ENCODE measurements around the gene EGLN3.

The EGLN3 gene

DNA sequence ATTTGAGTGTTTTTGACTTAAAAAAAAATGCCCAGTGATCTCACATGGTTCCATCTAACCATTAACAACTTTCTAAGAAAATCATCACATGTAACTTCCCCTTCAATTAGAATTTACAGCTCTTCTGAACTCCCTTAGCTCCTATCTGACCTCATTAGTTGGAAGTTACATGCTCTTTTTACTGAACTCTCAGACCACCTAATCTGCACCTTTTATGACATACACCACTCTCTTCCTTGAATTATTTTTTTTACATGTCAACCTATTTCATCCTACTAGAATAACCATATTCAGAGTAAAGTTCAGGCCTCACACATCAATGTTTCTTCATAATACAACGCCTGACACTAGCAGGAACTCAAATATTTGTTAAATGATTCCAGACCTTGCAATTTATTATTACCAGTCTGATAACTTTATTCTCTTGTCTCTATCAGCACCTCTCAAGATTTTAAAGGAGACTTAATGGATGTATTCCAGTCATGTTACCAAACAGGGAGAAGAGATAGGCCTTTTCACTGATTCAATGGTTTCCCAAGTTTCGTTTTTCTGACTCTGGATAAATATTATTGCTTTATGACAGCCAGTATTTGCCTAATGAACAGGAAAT lies 21.0 kb downstream of the EGLN3 start:
- Histone ChIP-seq H3K4me1 (ENCODE audit: control insufficient read depth, insufficient read depth, low read length) (peaks cover 10% of the 10 kb centered on the region), H3K36me3 (ENCODE audit: control insufficient read depth in 2 of 2, insufficient read depth in 1 of 2, low read length in 2 of 2) (peaks cover 0 to 43% of the 10 kb centered on the region in 2 experiments; a peak in 2 of 3 replicates), H3K27ac (ENCODE audit: extremely low read depth, low read depth, low read length) (no peak overlapping the region), H3K9me3 (ENCODE audit: control insufficient read depth, insufficient read depth, low read depth, low read length) (no peaks in the 10 kb centered on the region), H3K4me3 (ENCODE audit: low read depth, low read length) (no peak overlapping the region)
- ChIA-PET CTCF (no interaction called here), POLR2A (no interaction called here)
- no peak for TF ChIP-seq ZNF610 (tag by site-specific recombination; IDR thresholded peaks at IDR 0.05; ENCODE audit: borderline replicate concordance)
- no peak for TF ChIP-seq ZNF549 (tag by site-specific recombination; IDR thresholded peaks at IDR 0.05)
- TF ChIP-seq ZNF138 (tag by site-specific recombination; IDR thresholded peaks at IDR 0.05; ENCODE audit: borderline replicate concordance): no peak
- no peak for TF ChIP-seq ZNF112 (tag by site-specific recombination; IDR thresholded peaks at IDR 0.05)
- TF ChIP-seq ZNF660 (tag by site-specific recombination; IDR thresholded peaks at IDR 0.05): no peak
- TF ChIP-seq ZNF830 (tag by site-specific recombination; IDR thresholded peaks at IDR 0.05; ENCODE audit: low read depth): no peak
- no peak for TF ChIP-seq ZNF341 (tag by site-specific recombination; IDR thresholded peaks at IDR 0.05; ENCODE audit: low read depth)
- TF ChIP-seq GLIS2 (tag by site-specific recombination; IDR thresholded peaks at IDR 0.05): no peak
- TF ChIP-seq ZFP3 (tag by site-specific recombination; IDR thresholded peaks at IDR 0.05; ENCODE audit: low read depth): no peak
- TF ChIP-seq ZNF843 (tag by site-specific recombination; IDR thresholded peaks at IDR 0.05): no peak
- TF ChIP-seq HOXD13 (CRISPR knock-in tag; IDR thresholded peaks at IDR 0.05; ENCODE audit: borderline replicate concordance): no peak

DNA sequence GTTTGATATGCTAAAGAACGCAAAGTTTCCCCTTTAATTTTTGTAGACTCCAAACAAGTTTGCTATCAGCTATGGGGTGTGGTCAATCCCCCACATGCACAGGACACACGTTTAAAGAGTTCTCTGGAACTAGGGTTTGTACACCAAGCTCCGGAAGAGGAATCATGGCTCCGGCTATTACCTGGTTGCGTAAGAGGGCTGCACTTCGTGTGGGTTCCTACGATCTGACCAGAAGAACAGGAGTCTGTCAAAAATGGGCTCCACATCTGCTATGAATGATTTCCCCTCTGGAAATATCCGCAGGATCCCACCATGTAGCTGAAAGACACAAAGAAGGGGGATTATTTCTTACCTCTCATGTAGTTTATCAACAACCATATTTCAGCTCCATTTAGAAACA lies 22.0 kb downstream of the EGLN3 start:
- ChIA-PET CTCF (no interaction called here), POLR2A (interaction anchor here (1.1 kb wide), 1 partner anchor 22 kb away, joined by 3 read pairs; the partner anchor contains the start of gene EGLN3)
- no peak overlapping the region for H3K4me3 ChIP-seq (ENCODE audit: low read depth, low read length)
- H3K4me1 ChIP-seq (ENCODE audit: control insufficient read depth, insufficient read depth, low read length): peaks cover 7% of the 10 kb centered on the region
- no peaks in the 10 kb centered on the region for H3K9me3 ChIP-seq (ENCODE audit: control insufficient read depth, insufficient read depth, low read depth, low read length)
- peaks cover 0 to 46% of the 10 kb centered on the region in 2 experiments; a peak in 2 of 3 replicates for H3K36me3 ChIP-seq (ENCODE audit: control insufficient read depth in 2 of 2, insufficient read depth in 1 of 2, low read length in 2 of 2)
- no peak overlapping the region for H3K27ac ChIP-seq (ENCODE audit: extremely low read depth, low read depth, low read length)
- TF ChIP-seq, protein P1, sequence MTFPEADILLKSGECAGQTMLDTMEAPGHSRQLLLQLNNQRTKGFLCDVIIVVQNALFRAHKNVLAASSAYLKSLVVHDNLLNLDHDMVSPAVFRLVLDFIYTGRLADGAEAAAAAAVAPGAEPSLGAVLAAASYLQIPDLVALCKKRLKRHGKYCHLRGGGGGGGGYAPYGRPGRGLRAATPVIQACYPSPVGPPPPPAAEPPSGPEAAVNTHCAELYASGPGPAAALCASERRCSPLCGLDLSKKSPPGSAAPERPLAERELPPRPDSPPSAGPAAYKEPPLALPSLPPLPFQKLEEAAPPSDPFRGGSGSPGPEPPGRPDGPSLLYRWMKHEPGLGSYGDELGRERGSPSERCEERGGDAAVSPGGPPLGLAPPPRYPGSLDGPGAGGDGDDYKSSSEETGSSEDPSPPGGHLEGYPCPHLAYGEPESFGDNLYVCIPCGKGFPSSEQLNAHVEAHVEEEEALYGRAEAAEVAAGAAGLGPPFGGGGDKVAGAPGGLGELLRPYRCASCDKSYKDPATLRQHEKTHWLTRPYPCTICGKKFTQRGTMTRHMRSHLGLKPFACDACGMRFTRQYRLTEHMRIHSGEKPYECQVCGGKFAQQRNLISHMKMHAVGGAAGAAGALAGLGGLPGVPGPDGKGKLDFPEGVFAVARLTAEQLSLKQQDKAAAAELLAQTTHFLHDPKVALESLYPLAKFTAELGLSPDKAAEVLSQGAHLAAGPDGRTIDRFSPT (tag by site-specific recombination; IDR thresholded peaks at IDR 0.05): no peak
- TF ChIP-seq, protein P2, sequence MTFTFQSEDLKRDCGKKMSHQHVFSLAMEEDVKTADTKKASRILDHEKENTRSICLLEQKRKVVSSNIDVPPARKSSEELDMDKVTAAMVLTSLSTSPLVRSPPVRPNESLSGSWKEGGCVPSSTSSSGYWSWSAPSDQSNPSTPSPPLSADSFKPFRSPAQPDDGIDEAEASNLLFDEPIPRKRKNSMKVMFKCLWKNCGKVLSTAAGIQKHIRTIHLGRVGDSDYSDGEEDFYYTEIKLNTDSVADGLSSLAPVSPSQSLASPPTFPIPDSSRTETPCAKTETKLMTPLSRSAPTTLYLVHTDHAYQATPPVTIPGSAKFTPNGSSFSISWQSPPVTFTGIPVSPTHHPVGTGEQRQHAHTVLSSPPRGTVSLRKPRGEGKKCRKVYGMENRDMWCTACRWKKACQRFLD (tag by site-specific recombination; IDR thresholded peaks at IDR 0.05): no peak
- TF ChIP-seq ZNF660 (tag by site-specific recombination; IDR thresholded peaks at IDR 0.05) (no peak), ZNF670 (tag by site-specific recombination; IDR thresholded peaks at IDR 0.05; ENCODE audit: low read depth) (no peak), ZSCAN30 (tag by site-specific recombination; IDR thresholded peaks at IDR 0.05) (no peak), ZFP69B (tag by site-specific recombination; IDR thresholded peaks at IDR 0.05) (no peak), ZEB2 (tag by site-specific recombination; IDR thresholded peaks at IDR 0.05) (no peak), ZNF596 (tag by site-specific recombination; IDR thresholded peaks at IDR 0.05) (no peak), SP7 (tag by site-specific recombination; IDR thresholded peaks at IDR 0.05) (no peak), ZNF560 (tag by site-specific recombination; IDR thresholded peaks at IDR 0.05; ENCODE audit: borderline replicate concordance) (no peak), ZNF10 (tag by site-specific recombination; IDR thresholded peaks at IDR 0.05) (no peak)
- TF ChIP-seq, protein P3, sequence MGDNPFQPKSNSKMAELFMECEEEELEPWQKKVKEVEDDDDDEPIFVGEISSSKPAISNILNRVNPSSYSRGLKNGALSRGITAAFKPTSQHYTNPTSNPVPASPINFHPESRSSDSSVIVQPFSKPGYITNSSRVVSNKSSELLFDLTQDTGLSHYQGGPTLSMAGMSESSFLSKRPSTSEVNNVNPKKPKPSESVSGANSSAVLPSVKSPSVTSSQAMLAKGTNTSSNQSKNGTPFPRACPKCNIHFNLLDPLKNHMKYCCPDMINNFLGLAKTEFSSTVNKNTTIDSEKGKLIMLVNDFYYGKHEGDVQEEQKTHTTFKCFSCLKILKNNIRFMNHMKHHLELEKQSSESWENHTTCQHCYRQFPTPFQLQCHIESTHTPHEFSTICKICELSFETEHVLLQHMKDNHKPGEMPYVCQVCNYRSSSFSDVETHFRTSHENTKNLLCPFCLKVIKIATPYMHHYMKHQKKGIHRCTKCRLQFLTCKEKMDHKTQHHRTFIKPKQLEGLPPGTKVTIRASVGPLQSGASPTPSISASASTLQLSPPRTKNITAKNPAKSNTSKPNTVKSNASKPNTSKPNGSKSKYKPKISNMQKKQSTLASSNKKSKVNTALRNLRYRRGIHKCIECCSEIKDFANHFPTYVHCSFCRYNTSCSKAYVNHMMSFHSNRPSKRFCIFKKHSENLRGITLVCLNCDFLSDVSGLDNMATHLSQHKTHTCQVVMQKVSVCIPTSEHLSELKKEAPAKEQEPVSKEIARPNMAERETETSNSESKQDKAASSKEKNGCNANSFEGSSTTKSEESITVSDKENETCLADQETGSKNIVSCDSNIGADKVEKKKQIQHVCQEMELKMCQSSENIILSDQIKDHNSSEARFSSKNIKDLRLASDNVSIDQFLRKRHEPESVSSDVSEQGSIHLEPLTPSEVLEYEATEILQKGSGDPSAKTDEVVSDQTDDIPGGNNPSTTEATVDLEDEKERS (tag by site-specific recombination; IDR thresholded peaks at IDR 0.05): no peak
- TF ChIP-seq, protein P4, sequence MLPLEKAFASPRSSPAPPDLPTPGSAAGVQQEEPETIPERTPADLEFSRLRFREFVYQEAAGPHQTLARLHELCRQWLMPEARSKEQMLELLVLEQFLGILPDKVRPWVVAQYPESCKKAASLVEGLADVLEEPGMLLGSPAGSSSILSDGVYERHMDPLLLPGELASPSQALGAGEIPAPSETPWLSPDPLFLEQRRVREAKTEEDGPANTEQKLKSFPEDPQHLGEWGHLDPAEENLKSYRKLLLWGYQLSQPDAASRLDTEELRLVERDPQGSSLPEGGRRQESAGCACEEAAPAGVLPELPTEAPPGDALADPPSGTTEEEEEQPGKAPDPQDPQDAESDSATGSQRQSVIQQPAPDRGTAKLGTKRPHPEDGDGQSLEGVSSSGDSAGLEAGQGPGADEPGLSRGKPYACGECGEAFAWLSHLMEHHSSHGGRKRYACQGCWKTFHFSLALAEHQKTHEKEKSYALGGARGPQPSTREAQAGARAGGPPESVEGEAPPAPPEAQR (tag by site-specific recombination; IDR thresholded peaks at IDR 0.05): no peak
- TF ChIP-seq, protein P5, sequence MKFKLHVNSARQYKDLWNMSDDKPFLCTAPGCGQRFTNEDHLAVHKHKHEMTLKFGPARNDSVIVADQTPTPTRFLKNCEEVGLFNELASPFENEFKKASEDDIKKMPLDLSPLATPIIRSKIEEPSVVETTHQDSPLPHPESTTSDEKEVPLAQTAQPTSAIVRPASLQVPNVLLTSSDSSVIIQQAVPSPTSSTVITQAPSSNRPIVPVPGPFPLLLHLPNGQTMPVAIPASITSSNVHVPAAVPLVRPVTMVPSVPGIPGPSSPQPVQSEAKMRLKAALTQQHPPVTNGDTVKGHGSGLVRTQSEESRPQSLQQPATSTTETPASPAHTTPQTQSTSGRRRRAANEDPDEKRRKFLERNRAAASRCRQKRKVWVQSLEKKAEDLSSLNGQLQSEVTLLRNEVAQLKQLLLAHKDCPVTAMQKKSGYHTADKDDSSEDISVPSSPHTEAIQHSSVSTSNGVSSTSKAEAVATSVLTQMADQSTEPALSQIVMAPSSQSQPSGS (tag by site-specific recombination; IDR thresholded peaks at IDR 0.05; ENCODE audit: low read depth): no peak
- TF ChIP-seq, protein P6, sequence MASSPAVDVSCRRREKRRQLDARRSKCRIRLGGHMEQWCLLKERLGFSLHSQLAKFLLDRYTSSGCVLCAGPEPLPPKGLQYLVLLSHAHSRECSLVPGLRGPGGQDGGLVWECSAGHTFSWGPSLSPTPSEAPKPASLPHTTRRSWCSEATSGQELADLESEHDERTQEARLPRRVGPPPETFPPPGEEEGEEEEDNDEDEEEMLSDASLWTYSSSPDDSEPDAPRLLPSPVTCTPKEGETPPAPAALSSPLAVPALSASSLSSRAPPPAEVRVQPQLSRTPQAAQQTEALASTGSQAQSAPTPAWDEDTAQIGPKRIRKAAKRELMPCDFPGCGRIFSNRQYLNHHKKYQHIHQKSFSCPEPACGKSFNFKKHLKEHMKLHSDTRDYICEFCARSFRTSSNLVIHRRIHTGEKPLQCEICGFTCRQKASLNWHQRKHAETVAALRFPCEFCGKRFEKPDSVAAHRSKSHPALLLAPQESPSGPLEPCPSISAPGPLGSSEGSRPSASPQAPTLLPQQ (tag by site-specific recombination; IDR thresholded peaks at IDR 0.05): no peak

Data from HEK293 (cell line).